Testis (tissue), 2 donors: ENCODE data around the gene XYLB.

ENCODE experiments used
- CTCF ChIP-seq, 3 experiments: fragments of 450-650 bp in 2 of 3; fragments of 200-600 bp in 1 of 3; sonication (generic) in 1 of 3; IDR thresholded peaks; one replicate each; pipeline ENCODE4 v1.5.1; 2016 to 2019; ENCODE audit warnings: antibody characterized with exemption in 3 of 3, mild to moderate bottlenecking in 2 of 3, moderate library complexity in 1 of 3
- POLR2A ChIP-seq: fragments of 450-650 bp; IDR thresholded peaks from one replicate; pipeline ENCODE4 v1.6.1; 2017; ENCODE audit warnings: antibody characterized with exemption, mild to moderate bottlenecking, moderate library complexity

DNA sequence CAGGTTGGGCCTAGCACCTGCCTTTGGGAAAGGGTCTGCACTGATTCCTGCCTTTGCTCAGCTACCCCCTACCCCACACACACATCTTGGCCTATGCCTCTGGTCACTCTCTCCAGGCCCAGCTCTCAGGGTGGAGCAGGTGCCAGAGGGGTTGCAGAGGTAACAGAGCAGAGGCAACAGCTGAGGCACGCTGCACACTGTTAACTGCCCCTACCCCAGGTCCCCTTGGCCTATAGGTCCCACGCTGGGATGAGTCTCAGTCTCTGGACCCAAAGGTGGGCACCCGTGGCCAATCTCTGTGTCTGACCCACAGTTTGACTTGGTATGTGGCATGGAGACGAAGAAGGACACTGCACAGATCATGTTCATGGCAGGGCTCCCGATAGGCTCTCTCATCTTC is 39.6 kb upstream of the XYLB start:
- TF ChIP-seq CTCF (IDR thresholded peaks at IDR 0.05), result no peak
- no peak for TF ChIP-seq POLR2A
